Activated T-helper 17 cell treated with anti-CD3 and anti-CD28 coated beads, Interleukin-2, amount 50 U/mL, for 72 hours (primary cell): ENCODE measurements around the gene SPATA6L. TPM values are rescaled to one million over a fixed set of nuclear protein-coding genes. Genes with fewer than 3 reads are reported as not detected.

ENCODE experiments used
- ATAC-seq: fragments of 150-1000 bp; cut with Tn5 transposase; replicated peaks from 2 replicates; pipeline ENCODE4 v1.10.0; 2021; ENCODE audit warnings: mild to moderate bottlenecking, moderate library complexity
- H3K27ac Mint-ChIP-seq: one replicate; pipeline ENCODE4 v1.8.0; 2022; ENCODE audit warnings: mixed read lengths
- H3K27me3 Mint-ChIP-seq: one replicate; pipeline ENCODE4 v1.8.0; 2022; ENCODE audit warnings: mixed read lengths
- H3K36me3 Mint-ChIP-seq: one replicate; pipeline ENCODE4 v1.8.0; 2022; ENCODE audit warnings: low read depth, mild to moderate bottlenecking, mixed read lengths
- H3K4me1 Mint-ChIP-seq: one replicate; pipeline ENCODE4 v1.8.0; 2022; ENCODE audit warnings: mixed read lengths
- H3K4me3 Mint-ChIP-seq: one replicate; pipeline ENCODE4 v1.8.0; 2022; ENCODE audit warnings: mild to moderate bottlenecking, mixed read lengths
- H3K9me3 Mint-ChIP-seq: one replicate; pipeline ENCODE4 v1.8.0; 2022; ENCODE audit warnings: mixed read lengths
- total RNA-seq, 2 donors: library from RNA; stranded (reverse); gene quantifications; one replicate each; pipeline ENCODE4 v1.2.3, GENCODE V29; 2022

SPATA6L gene
- total RNA-seq, 2 donors from 2014 or later: 0.84 to 1.6 TPM

- Mint-ChIP-seq H3K9me3 (no peaks in the 10 kb centered on the region), H3K4me1 (peaks cover 22% of the 10 kb centered on the region), H3K27ac (peak overlapping the region; percentile 79), H3K36me3 (no peaks in the 10 kb centered on the region), H3K27me3 (no peaks in the 10 kb centered on the region), H3K4me3 (peak overlapping the region; percentile 48)
- peak; percentile 82 for ATAC-seq
Observed at GRCh38 chr9:4596165-4596922, 69.9 kb downstream of the SPATA6L start.

GRCh38 chr9:4594994-4595393 is 71.3 kb downstream of the SPATA6L start:
- Mint-ChIP-seq H3K27ac (peak overlapping the region; percentile 3), H3K27me3 (no peaks in the 10 kb centered on the region)

GRCh38 chr9:4594545-4594944 is 71.7 kb downstream of the SPATA6L start:
- H3K4me1 Mint-ChIP-seq: peaks cover 12% of the 10 kb centered on the region
- H3K36me3 Mint-ChIP-seq: no peaks in the 10 kb centered on the region
- H3K27ac Mint-ChIP-seq: no peak overlapping the region
- no peaks in the 10 kb centered on the region for H3K9me3 Mint-ChIP-seq
- no peaks in the 10 kb centered on the region for H3K27me3 Mint-ChIP-seq
- no peak overlapping the region for H3K4me3 Mint-ChIP-seq
- ATAC-seq: no peak

More at GRCh38 chr9:4594994-4595393, 71.3 kb downstream of the SPATA6L start:
- no peak overlapping the region for H3K4me3 Mint-ChIP-seq
- no peaks in the 10 kb centered on the region for H3K36me3 Mint-ChIP-seq
- H3K4me1 Mint-ChIP-seq: peaks cover 14% of the 10 kb centered on the region
- H3K9me3 Mint-ChIP-seq: no peaks in the 10 kb centered on the region
- ATAC-seq: no peak

GRCh38 chr9:4592886-4593285 is 73.4 kb downstream of the SPATA6L start:
- H3K9me3 Mint-ChIP-seq: no peaks in the 10 kb centered on the region
- H3K4me1 Mint-ChIP-seq: peaks cover 12% of the 10 kb centered on the region
- H3K36me3 Mint-ChIP-seq: no peaks in the 10 kb centered on the region
- no peak for ATAC-seq
- no peak overlapping the region for H3K27ac Mint-ChIP-seq
- no peak overlapping the region for H3K4me3 Mint-ChIP-seq
- no peaks in the 10 kb centered on the region for H3K27me3 Mint-ChIP-seq

- Mint-ChIP-seq H3K4me1 (peaks cover 12% of the 10 kb centered on the region), H3K4me3 (no peak overlapping the region), H3K9me3 (no peaks in the 10 kb centered on the region), H3K27ac (no peak overlapping the region), H3K36me3 (no peaks in the 10 kb centered on the region), H3K27me3 (no peaks in the 10 kb centered on the region)
- no peak for ATAC-seq
Observed at GRCh38 chr9:4592295-4592694, 74.0 kb downstream of the SPATA6L start.

GRCh38 chr9:4591123-4591500 is 75.2 kb downstream of the SPATA6L start:
- H3K27ac Mint-ChIP-seq: no peak overlapping the region
- no peaks in the 10 kb centered on the region for H3K9me3 Mint-ChIP-seq
- ATAC-seq: no peak
- peaks cover 7% of the 10 kb centered on the region for H3K4me1 Mint-ChIP-seq
- no peak overlapping the region for H3K4me3 Mint-ChIP-seq
- no peaks in the 10 kb centered on the region for H3K36me3 Mint-ChIP-seq
- no peaks in the 10 kb centered on the region for H3K27me3 Mint-ChIP-seq

- ATAC-seq: no peak
Observed at GRCh38 chr9:4590430-4591122, 75.7 kb downstream of the SPATA6L start.

GRCh38 chr9:4588721-4589120 is 77.6 kb downstream of the SPATA6L start:
- no peak overlapping the region for H3K27ac Mint-ChIP-seq
- no peaks in the 10 kb centered on the region for H3K4me1 Mint-ChIP-seq
- no peaks in the 10 kb centered on the region for H3K27me3 Mint-ChIP-seq
- H3K36me3 Mint-ChIP-seq: no peaks in the 10 kb centered on the region
- no peaks in the 10 kb centered on the region for H3K9me3 Mint-ChIP-seq
- ATAC-seq: no peak
- no peak overlapping the region for H3K4me3 Mint-ChIP-seq

More at GRCh38 chr9:4590430-4591122, 75.7 kb downstream of the SPATA6L start:
- H3K36me3 Mint-ChIP-seq: no peaks in the 10 kb centered on the region
- no peak overlapping the region for H3K4me3 Mint-ChIP-seq
- H3K27me3 Mint-ChIP-seq: no peaks in the 10 kb centered on the region
- H3K27ac Mint-ChIP-seq: no peak overlapping the region
- no peaks in the 10 kb centered on the region for H3K9me3 Mint-ChIP-seq
- H3K4me1 Mint-ChIP-seq: peaks cover 7% of the 10 kb centered on the region

- Mint-ChIP-seq H3K36me3 (no peaks in the 10 kb centered on the region), H3K9me3 (no peaks in the 10 kb centered on the region), H3K4me1 (no peaks in the 10 kb centered on the region), H3K4me3 (no peak overlapping the region), H3K27me3 (no peaks in the 10 kb centered on the region), H3K27ac (no peak overlapping the region)
- no peak for ATAC-seq
Observed at GRCh38 chr9:4585135-4585534, 81.1 kb downstream of the SPATA6L start.

GRCh38 chr9:4584636-4585035 is 81.6 kb downstream of the SPATA6L start:
- ATAC-seq: no peak
- no peak overlapping the region for H3K4me3 Mint-ChIP-seq
- H3K27me3 Mint-ChIP-seq: no peaks in the 10 kb centered on the region

GRCh38 chr9:4583001-4583400 is 83.3 kb downstream of the SPATA6L start:
- Mint-ChIP-seq H3K36me3 (no peaks in the 10 kb centered on the region), H3K27me3 (no peaks in the 10 kb centered on the region), H3K4me3 (no peak overlapping the region), H3K9me3 (no peaks in the 10 kb centered on the region), H3K4me1 (no peaks in the 10 kb centered on the region), H3K27ac (no peak overlapping the region)
- ATAC-seq: no peak

More at GRCh38 chr9:4584636-4585035, 81.6 kb downstream of the SPATA6L start:
- Mint-ChIP-seq H3K9me3 (no peaks in the 10 kb centered on the region), H3K27ac (no peak overlapping the region), H3K36me3 (no peaks in the 10 kb centered on the region), H3K4me1 (no peaks in the 10 kb centered on the region)

GRCh38 chr9:4581861-4582565 is 84.3 kb downstream of the SPATA6L start:
- no peak for ATAC-seq
- Mint-ChIP-seq H3K9me3 (no peaks in the 10 kb centered on the region), H3K27ac (no peak overlapping the region), H3K4me1 (no peaks in the 10 kb centered on the region), H3K36me3 (no peaks in the 10 kb centered on the region), H3K4me3 (no peak overlapping the region), H3K27me3 (no peaks in the 10 kb centered on the region)

GRCh38 chr9:4581035-4581760 is 85.1 kb downstream of the SPATA6L start:
- Mint-ChIP-seq H3K9me3 (no peaks in the 10 kb centered on the region), H3K4me1 (no peaks in the 10 kb centered on the region), H3K27me3 (no peaks in the 10 kb centered on the region), H3K36me3 (no peaks in the 10 kb centered on the region), H3K4me3 (no peak overlapping the region), H3K27ac (no peak overlapping the region)
- ATAC-seq: no peak

GRCh38 chr9:4579001-4579400 is 87.3 kb downstream of the SPATA6L start:
- Mint-ChIP-seq H3K27ac (no peak overlapping the region), H3K27me3 (no peaks in the 10 kb centered on the region), H3K4me3 (no peak overlapping the region), H3K4me1 (no peaks in the 10 kb centered on the region), H3K9me3 (no peaks in the 10 kb centered on the region), H3K36me3 (no peaks in the 10 kb centered on the region)
- no peak for ATAC-seq
